ENCODE results near the gene CXCL11.

CXCL11 gene

DNA sequence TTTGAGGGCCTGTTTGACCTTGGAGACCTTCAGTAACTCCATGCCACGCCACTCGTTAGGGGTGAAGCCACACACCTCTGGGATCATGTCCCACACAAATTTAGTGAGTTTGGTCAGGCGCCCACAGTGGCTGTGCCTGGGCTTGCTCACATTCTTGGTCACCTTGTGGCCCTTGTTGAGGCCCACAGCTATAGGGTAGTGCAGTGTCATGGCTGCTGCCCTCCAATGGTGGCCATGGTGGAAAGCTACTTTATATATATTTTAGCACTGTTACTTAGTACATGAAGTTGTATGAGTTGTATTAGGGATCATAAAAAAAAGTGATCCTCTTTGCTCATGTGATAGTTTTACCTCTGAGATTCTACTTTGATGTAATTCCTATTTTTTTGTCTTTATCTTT lies 985 bp upstream of the CXCL11 start:
- no peaks in the 10 kb centered on the region for H3K9me3 ChIP-seq (ENCODE audit: low read length)
- no peak overlapping the region for H3K27ac ChIP-seq (ENCODE audit: low read depth, low read length)
- H3K4me1 ChIP-seq (ENCODE audit: insufficient read depth, low read length): no peaks in the 10 kb centered on the region
- no peaks in the 10 kb centered on the region for H3K36me3 ChIP-seq (ENCODE audit: insufficient read depth, low read length)
- no peak overlapping the region for H3K4me3 ChIP-seq (ENCODE audit: low read depth in 1 of 2, low read length in 2 of 2)
- H3K9ac ChIP-seq (ENCODE audit: low read length): no peak overlapping the region
- H3K27me3 ChIP-seq (ENCODE audit: control insufficient read depth in 1 of 2, insufficient read depth in 2 of 2, low read length in 2 of 2): no peaks in the 10 kb centered on the region

DNA sequence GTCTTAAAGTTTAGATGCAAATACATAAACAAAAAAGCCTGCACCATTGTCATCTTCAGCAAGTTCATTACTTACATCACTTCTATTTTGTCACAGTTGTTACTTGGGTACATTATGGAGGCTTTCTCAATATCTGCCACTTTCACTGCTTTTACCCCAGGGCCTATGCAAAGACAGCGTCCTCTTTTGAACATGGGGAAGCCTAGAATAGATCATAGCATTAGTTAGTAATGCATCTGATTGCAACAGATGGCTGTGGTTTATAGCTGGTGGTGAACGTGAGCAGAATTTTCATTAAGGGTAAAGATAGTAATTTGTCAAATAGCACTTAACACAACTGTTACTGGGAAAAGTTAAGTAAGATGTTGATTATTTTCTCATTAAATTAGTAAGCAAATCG lies 729 bp downstream of the CXCL11 start:
- Histone ChIP-seq H3K27me3 (ENCODE audit: control insufficient read depth in 1 of 2, insufficient read depth in 2 of 2, low read length in 2 of 2) (no peaks in the 10 kb centered on the region), H3K27ac (ENCODE audit: low read depth, low read length) (no peak overlapping the region), H3K9me3 (ENCODE audit: low read length) (no peaks in the 10 kb centered on the region), H3K4me1 (ENCODE audit: insufficient read depth, low read length) (no peaks in the 10 kb centered on the region), H3K9ac (ENCODE audit: low read length) (no peak overlapping the region), H3K36me3 (ENCODE audit: insufficient read depth, low read length) (no peaks in the 10 kb centered on the region), H3K4me3 (ENCODE audit: low read depth in 1 of 2, low read length in 2 of 2) (no peak overlapping the region)

DNA sequence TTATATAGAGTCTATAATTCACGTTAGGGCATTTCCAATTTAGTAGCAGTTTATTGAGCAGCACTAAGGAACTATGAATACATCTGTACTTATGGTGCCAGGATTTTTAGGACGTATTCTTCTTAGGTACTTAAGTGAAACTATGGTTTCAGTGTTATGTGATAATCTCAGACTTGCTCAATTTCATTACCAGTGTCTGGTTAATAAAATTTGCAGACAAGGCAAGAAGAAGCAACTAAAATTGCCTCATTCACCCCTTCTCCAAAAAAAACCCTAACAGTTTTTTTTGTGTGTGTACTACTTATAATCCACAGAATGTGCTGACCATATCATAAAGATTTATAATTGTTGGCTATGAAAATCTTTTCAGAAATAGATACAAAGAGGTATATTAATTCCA lies 6.6 kb downstream of the CXCL11 start:
- Histone ChIP-seq H3K9me3 (ENCODE audit: low read length) (no peaks in the 10 kb centered on the region), H3K36me3 (ENCODE audit: insufficient read depth, low read length) (no peaks in the 10 kb centered on the region), H3K27ac (ENCODE audit: low read depth, low read length) (no peak overlapping the region), H3K4me3 (ENCODE audit: low read depth in 1 of 2, low read length in 2 of 2) (no peak overlapping the region), H3K9ac (ENCODE audit: low read length) (no peak overlapping the region), H3K4me1 (ENCODE audit: insufficient read depth, low read length) (no peaks in the 10 kb centered on the region), H3K27me3 (ENCODE audit: control insufficient read depth in 1 of 2, insufficient read depth in 2 of 2, low read length in 2 of 2) (no peaks in the 10 kb centered on the region)

DNA sequence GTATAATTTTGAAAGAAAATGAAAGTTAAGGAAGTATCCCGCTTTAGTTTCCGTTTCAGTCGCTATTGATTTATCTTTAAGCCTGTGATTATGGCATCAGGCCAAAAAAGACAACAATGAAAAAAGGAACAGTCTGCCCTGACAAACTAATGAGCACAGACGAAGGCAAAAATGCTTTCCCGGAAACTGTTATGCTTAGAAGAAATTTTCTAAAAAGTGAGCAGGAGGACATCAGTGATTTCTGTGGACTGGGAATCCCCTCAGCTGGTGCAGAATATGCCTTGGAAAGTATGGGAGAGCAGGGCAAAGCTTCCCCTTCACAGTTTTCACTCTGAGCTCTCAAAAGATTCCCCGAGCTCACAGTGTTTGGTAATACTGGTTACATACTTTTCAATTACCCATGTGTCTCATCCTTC lies 7.5 kb downstream of the CXCL11 start:
- Histone ChIP-seq H3K4me1 (ENCODE audit: insufficient read depth, low read length) (peaks cover 2% of the 10 kb centered on the region), H3K27me3 (ENCODE audit: control insufficient read depth in 1 of 2, insufficient read depth in 2 of 2, low read length in 2 of 2) (no peaks in the 10 kb centered on the region), H3K4me3 (ENCODE audit: low read depth in 1 of 2, low read length in 2 of 2) (peak overlapping the region in 1 of 2 donors; percentile 18), H3K27ac (ENCODE audit: low read depth, low read length) (no peak overlapping the region), H3K9ac (ENCODE audit: low read length) (no peak overlapping the region), H3K36me3 (ENCODE audit: insufficient read depth, low read length) (no peaks in the 10 kb centered on the region), H3K9me3 (ENCODE audit: low read length) (no peaks in the 10 kb centered on the region)

DNA sequence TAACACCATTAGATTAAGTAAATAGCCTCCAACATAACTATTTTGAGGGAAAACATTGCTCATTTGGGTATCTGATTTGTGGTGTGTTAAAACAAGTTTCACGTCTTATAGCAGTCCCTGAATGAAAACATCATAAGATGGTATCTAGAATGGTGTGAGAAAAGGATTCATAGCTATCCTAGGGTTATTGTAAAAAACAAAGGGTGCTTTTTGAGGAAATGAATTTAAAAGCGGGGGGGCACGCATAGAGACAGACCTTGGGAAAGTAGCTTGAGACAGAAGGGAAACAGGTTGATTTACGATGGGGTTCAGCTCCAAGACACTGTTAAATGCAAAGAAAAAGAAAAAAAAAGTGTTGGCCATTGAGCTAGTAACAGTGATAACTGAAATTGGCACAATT lies 11.8 kb downstream of the CXCL11 start:
- no peak overlapping the region for H3K27ac ChIP-seq (ENCODE audit: low read depth, low read length)
- H3K36me3 ChIP-seq (ENCODE audit: insufficient read depth, low read length): no peaks in the 10 kb centered on the region
- H3K9ac ChIP-seq (ENCODE audit: low read length): no peak overlapping the region
- no peak overlapping the region for H3K4me3 ChIP-seq (ENCODE audit: low read depth in 1 of 2, low read length in 2 of 2)
- H3K27me3 ChIP-seq (ENCODE audit: control insufficient read depth in 1 of 2, insufficient read depth in 2 of 2, low read length in 2 of 2): no peaks in the 10 kb centered on the region
- H3K4me1 ChIP-seq (ENCODE audit: insufficient read depth, low read length): peaks cover 3% of the 10 kb centered on the region
- H3K9me3 ChIP-seq (ENCODE audit: low read length): no peaks in the 10 kb centered on the region

DNA sequence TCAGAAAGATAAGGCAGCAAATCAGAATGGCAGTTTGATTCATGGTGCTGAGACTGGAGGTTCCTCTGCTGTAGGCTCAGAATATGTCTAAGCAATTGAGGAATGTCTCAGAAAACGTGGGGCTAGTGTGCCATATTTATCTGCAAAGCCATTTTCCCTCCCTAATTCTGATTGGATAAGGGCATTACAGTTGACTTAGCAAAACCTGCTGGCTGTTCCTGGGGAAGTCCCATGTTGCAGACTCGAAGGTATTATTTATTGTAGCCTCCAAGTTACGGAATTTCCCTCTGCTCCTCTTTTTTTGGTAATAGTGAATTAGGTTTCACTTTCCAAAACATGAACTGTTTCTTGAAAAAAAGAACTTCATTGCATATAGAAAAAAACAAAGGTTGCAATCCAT lies 12.5 kb downstream of the CXCL11 start, which contains the start of gene CXCL10:
Gene CXCL10 (minus strand): TSS at position 109 of the 400 bp plus-strand sequence. CDS start 66 bp downstream, at position 43.
- no peak within 1 kb of the TSS for H3K4me3 ChIP-seq (ENCODE audit: low read depth in 1 of 2, low read length in 2 of 2)
- peaks cover 3% of the 10 kb centered on the region for H3K4me1 ChIP-seq (ENCODE audit: insufficient read depth, low read length)
- no peak within 1 kb of the TSS for H3K9ac ChIP-seq (ENCODE audit: low read length)

DNA sequence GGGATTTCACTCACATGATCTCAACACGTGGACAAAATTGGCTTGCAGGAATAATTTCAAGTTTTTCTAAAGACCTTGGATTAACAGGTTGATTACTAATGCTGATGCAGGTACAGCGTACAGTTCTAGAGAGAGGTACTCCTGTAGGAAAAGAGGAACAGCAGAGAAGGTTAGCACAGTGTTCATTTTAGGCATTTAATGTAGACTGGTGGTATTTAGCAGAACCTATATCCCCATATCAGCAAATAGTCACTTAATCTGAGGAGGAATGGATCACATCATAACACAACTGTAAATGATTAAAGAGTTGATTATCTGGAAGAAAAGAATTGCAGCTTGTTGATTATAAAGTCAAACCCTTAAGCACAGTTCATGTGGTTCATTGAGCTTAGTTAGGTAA lies 13.2 kb downstream of the CXCL11 start:
- Histone ChIP-seq H3K27me3 (ENCODE audit: control insufficient read depth in 1 of 2, insufficient read depth in 2 of 2, low read length in 2 of 2) (no peaks in the 10 kb centered on the region), H3K4me3 (ENCODE audit: low read depth in 1 of 2, low read length in 2 of 2) (no peak overlapping the region), H3K27ac (ENCODE audit: low read depth, low read length) (no peak overlapping the region), H3K9ac (ENCODE audit: low read length) (no peak overlapping the region), H3K4me1 (ENCODE audit: insufficient read depth, low read length) (peaks cover 3% of the 10 kb centered on the region), H3K9me3 (ENCODE audit: low read length) (no peaks in the 10 kb centered on the region), H3K36me3 (ENCODE audit: insufficient read depth, low read length) (no peaks in the 10 kb centered on the region)

More for the DNA sequence above, 12.5 kb downstream of the CXCL11 start, which contains the start of gene CXCL10:
- H3K27ac ChIP-seq (ENCODE audit: low read depth, low read length): no peak within 1 kb of the TSS
- no peaks in the 10 kb centered on the region for H3K9me3 ChIP-seq (ENCODE audit: low read length)
- no peaks in the 10 kb centered on the region for H3K36me3 ChIP-seq (ENCODE audit: insufficient read depth, low read length)
- H3K27me3 ChIP-seq (ENCODE audit: control insufficient read depth in 1 of 2, insufficient read depth in 2 of 2, low read length in 2 of 2): no peaks in the 10 kb centered on the region

DNA sequence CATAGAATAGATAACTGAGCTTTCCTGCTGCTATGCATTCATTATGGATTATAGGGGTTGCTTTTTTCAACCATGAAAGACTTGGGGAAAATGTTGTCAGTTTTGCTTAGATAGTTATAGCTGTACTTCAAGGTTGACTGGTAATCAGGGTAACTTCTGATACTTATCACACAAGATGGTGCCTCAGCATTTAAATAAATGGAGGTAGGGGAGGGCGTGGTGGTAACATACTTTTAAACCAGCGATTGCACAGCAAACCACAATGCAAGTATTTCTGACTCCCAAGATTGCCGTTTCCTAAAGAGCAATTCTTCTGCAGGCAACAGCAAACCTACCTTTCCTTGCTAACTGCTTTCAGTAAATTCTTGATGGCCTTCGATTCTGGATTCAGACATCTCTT lies 13.8 kb downstream of the CXCL11 start:
- Histone ChIP-seq H3K36me3 (ENCODE audit: insufficient read depth, low read length) (no peaks in the 10 kb centered on the region), H3K27ac (ENCODE audit: low read depth, low read length) (no peak overlapping the region), H3K9ac (ENCODE audit: low read length) (no peak overlapping the region), H3K4me3 (ENCODE audit: low read depth in 1 of 2, low read length in 2 of 2) (no peak overlapping the region), H3K9me3 (ENCODE audit: low read length) (no peaks in the 10 kb centered on the region), H3K27me3 (ENCODE audit: control insufficient read depth in 1 of 2, insufficient read depth in 2 of 2, low read length in 2 of 2) (no peaks in the 10 kb centered on the region), H3K4me1 (ENCODE audit: insufficient read depth, low read length) (peaks cover 3% of the 10 kb centered on the region)

DNA sequence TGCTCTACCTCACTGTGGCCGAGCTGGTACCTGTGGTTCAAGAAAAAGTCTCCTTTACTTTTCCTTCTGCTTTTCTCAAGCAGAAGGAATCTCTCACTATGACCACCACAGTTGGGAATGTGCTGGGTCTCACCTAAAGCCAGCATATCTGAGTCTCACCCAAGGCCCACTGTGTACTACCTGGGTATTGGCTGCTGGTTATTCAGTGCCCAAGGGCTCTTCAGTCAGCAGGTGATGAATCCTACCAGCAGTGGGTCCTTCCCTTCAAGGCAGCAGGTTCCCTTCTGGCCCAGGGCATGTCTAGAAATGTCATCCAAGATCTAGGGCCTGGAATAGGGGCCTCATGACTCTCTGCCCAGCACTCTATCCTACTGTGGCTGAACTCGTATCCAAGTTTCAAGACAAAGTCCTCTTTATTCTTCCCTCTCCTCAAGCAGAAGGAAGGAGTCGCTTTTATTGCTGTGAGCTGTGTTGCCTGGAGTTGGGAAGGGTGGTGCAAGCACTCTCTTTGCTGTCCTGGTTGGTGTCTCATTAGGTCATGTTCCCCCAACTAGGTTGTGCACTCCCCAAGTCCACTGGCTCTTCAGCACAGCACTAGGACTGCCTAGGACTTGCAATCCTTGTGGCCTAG lies 18.7 kb downstream of the CXCL11 start:
- no peak overlapping the region for H3K4me3 ChIP-seq (ENCODE audit: low read depth in 1 of 2, low read length in 2 of 2)
- no peak overlapping the region for H3K9ac ChIP-seq (ENCODE audit: low read length)
- H3K36me3 ChIP-seq (ENCODE audit: insufficient read depth, low read length): no peaks in the 10 kb centered on the region
- H3K9me3 ChIP-seq (ENCODE audit: low read length): no peaks in the 10 kb centered on the region
- no peaks in the 10 kb centered on the region for H3K27me3 ChIP-seq (ENCODE audit: control insufficient read depth in 1 of 2, insufficient read depth in 2 of 2, low read length in 2 of 2)
- peaks cover 7% of the 10 kb centered on the region for H3K4me1 ChIP-seq (ENCODE audit: insufficient read depth, low read length)
- no peak overlapping the region for H3K27ac ChIP-seq (ENCODE audit: low read depth, low read length)

DNA sequence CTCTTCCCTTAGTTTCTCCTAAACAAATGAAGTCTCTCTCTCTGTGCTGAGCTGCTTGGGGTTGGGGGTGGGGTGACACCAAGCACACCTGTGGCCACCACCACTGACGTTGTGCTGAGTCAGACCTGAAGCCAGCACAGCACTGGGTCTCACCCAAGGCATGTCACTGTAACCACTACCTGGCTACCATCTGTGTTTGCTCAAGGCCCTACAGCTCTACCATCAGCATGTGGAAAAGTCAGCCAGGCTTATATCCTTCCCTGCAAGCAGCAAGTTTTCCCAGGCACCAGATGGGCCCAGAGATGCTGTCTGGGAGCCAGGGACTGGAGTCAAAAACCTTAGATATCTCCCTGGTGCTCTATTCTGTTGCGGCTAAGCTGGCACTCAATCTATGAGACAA lies 19.5 kb downstream of the CXCL11 start:
- no peaks in the 10 kb centered on the region for H3K36me3 ChIP-seq (ENCODE audit: insufficient read depth, low read length)
- H3K4me3 ChIP-seq (ENCODE audit: low read depth in 1 of 2, low read length in 2 of 2): no peak overlapping the region
- no peak overlapping the region for H3K27ac ChIP-seq (ENCODE audit: low read depth, low read length)
- peaks cover 10% of the 10 kb centered on the region for H3K4me1 ChIP-seq (ENCODE audit: insufficient read depth, low read length)
- no peaks in the 10 kb centered on the region for H3K27me3 ChIP-seq (ENCODE audit: control insufficient read depth in 1 of 2, insufficient read depth in 2 of 2, low read length in 2 of 2)
- no peak overlapping the region for H3K9ac ChIP-seq (ENCODE audit: low read length)
- no peaks in the 10 kb centered on the region for H3K9me3 ChIP-seq (ENCODE audit: low read length)

DNA sequence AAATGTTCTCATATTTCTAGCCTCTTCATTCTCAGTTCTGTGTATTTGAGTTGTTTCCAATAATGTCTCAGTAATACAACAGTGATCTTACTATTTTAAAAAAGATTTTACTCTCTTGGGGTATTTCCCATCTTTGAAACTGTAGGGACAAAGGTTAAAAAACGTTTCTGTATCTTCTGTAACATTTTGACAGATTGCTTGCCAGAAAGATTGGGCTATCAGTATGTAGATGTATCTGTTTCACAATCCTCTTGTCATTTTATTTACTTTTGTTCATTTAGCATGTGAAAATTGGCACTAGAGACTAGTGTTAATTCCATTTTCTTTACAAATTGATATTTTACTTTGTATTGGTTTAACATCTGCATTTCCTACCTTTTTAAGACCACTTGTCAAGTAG lies 22.3 kb downstream of the CXCL11 start:
- Histone ChIP-seq H3K36me3 (ENCODE audit: insufficient read depth, low read length) (no peaks in the 10 kb centered on the region), H3K4me1 (ENCODE audit: insufficient read depth, low read length) (peaks cover 10% of the 10 kb centered on the region)

DNA sequence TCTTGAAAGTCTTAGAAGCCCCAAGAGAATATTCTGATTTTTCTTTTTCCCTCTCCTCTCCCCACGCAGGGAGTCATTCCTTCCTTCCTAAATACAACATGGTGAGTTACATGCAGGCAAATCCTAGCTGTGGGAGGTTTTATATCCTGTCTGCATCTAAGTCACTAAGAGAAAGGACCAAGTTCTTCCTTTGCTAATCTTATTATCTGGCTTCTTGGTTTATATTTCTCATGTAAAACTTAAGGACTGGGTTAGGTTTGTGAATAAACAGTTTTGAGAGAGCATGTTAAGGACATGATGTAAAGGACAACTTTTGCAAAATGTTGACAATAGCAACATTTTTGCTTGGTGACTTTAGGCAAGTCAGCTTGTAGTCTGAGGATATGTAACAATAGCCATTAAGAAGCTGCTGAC lies 23.5 kb downstream of the CXCL11 start:
- peak overlapping the region in 1 of 2 donors; percentile 38 for H3K4me3 ChIP-seq (ENCODE audit: low read depth in 1 of 2, low read length in 2 of 2)
- H3K9ac ChIP-seq (ENCODE audit: low read length): no peak overlapping the region
- H3K9me3 ChIP-seq (ENCODE audit: low read length): no peaks in the 10 kb centered on the region
- H3K4me1 ChIP-seq (ENCODE audit: insufficient read depth, low read length): peaks cover 10% of the 10 kb centered on the region
- H3K27ac ChIP-seq (ENCODE audit: low read depth, low read length): peak overlapping the region; percentile 40
- no peaks in the 10 kb centered on the region for H3K27me3 ChIP-seq (ENCODE audit: control insufficient read depth in 1 of 2, insufficient read depth in 2 of 2, low read length in 2 of 2)
- H3K36me3 ChIP-seq (ENCODE audit: insufficient read depth, low read length): no peaks in the 10 kb centered on the region

More for the DNA sequence above, 22.3 kb downstream of the CXCL11 start:
- Histone ChIP-seq H3K4me3 (ENCODE audit: low read depth in 1 of 2, low read length in 2 of 2) (no peak overlapping the region), H3K27me3 (ENCODE audit: control insufficient read depth in 1 of 2, insufficient read depth in 2 of 2, low read length in 2 of 2) (no peaks in the 10 kb centered on the region), H3K27ac (ENCODE audit: low read depth, low read length) (no peak overlapping the region), H3K9ac (ENCODE audit: low read length) (no peak overlapping the region), H3K9me3 (ENCODE audit: low read length) (no peaks in the 10 kb centered on the region)

Measured in muscle layer of colon (tissue), 2 donors.